VCaP (cell line): Measurements from ENCODE around the gene SLC34A3.
A peak's percentile ranks its signal among the peaks of the same experiment; 100 is the strongest.

Source experiments
- H3K27ac ChIP-seq: fragments of 450-650 bp; 2 replicates; pipeline ENCODE4 v1.5.1; 2017
- TF ChIP-seq, protein P1 (sequence below): fragments of 450-650 bp; conservative IDR thresholded peaks from 2 replicates; pipeline ENCODE4 v1.5.1; 2017; ENCODE audit warnings: mild to moderate bottlenecking, moderate library complexity

The SLC34A3 gene

DNA sequence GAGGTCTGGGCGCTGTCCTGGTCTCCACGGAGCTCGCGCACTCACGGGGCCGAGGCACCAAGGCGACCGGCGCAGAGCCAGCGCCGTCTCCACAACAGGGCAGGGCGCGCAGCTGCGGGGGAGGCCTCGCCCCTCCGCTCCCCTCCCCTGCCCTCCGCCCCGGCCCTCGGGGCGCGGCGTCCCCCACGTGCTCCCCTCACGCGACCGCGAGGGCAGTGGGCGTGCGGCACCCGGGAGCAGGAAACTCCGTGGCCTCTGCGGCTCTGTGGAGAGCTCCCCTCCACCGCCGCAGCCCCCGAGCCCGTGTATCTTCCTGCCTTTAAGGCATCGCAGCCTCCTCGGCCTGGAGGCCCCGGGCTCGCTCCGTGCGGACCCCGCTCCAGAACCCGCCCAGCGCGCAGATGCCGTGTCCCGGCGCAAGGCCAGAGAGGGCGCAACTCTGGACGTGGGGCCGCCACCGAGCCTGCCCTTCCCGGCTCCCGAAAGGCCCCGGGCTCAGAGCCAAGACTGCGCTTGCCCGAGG lies 9.7 kb downstream of the SLC34A3 start:
- TF ChIP-seq, protein P1, sequence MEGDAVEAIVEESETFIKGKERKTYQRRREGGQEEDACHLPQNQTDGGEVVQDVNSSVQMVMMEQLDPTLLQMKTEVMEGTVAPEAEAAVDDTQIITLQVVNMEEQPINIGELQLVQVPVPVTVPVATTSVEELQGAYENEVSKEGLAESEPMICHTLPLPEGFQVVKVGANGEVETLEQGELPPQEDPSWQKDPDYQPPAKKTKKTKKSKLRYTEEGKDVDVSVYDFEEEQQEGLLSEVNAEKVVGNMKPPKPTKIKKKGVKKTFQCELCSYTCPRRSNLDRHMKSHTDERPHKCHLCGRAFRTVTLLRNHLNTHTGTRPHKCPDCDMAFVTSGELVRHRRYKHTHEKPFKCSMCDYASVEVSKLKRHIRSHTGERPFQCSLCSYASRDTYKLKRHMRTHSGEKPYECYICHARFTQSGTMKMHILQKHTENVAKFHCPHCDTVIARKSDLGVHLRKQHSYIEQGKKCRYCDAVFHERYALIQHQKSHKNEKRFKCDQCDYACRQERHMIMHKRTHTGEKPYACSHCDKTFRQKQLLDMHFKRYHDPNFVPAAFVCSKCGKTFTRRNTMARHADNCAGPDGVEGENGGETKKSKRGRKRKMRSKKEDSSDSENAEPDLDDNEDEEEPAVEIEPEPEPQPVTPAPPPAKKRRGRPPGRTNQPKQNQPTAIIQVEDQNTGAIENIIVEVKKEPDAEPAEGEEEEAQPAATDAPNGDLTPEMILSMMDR = peak; percentile 30
- H3K27ac ChIP-seq = peak overlapping the region; percentile 100

DNA sequence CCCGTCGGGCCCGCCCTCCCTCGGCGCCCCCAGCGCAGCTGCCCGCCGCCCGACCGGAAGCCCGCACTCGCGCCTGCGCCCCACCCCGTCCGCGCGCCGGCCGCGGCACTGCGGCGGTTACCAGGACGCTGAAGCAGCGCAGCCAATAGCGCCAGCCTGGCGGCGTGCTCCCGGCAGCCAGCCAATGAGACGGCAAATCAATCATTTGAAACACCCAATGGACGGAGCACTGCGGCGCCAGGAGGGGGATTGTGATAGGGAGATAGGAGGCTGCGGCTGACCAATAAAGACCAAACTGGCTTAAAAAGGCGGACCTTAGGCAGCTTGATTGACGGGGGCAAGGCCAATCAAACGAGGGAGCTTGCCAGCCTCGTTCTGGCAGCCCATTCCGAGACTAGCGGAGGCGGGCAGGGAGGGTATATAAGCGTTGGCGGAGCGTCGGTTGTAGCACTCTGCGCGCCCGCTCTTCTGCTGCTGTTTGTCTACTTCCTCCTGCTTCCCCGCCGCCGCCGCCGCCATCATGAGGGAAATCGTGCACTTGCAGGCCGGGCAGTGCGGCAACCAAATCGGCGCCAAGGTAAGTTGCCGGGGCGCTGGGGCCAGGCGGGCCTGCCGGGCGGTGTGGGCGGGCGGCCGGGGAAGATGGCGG lies 10.3 kb downstream of the SLC34A3 start, which contains the start of gene TUBB4B:
Gene TUBB4B, plus strand, starts transcription at position 447 of the 649 bp plus-strand sequence. Its CDS starts 74 bp downstream, at position 521.
- TF ChIP-seq, protein P1 = no peak
- H3K27ac ChIP-seq = peak within 1 kb of the TSS; percentile 100

- peak overlapping the region; percentile 100 for H3K27ac ChIP-seq
- TF ChIP-seq, protein P1 = no peak
These were observed 11.0 kb downstream of the SLC34A3 start for GRCh38 chr9:137241490-137242268.

DNA sequence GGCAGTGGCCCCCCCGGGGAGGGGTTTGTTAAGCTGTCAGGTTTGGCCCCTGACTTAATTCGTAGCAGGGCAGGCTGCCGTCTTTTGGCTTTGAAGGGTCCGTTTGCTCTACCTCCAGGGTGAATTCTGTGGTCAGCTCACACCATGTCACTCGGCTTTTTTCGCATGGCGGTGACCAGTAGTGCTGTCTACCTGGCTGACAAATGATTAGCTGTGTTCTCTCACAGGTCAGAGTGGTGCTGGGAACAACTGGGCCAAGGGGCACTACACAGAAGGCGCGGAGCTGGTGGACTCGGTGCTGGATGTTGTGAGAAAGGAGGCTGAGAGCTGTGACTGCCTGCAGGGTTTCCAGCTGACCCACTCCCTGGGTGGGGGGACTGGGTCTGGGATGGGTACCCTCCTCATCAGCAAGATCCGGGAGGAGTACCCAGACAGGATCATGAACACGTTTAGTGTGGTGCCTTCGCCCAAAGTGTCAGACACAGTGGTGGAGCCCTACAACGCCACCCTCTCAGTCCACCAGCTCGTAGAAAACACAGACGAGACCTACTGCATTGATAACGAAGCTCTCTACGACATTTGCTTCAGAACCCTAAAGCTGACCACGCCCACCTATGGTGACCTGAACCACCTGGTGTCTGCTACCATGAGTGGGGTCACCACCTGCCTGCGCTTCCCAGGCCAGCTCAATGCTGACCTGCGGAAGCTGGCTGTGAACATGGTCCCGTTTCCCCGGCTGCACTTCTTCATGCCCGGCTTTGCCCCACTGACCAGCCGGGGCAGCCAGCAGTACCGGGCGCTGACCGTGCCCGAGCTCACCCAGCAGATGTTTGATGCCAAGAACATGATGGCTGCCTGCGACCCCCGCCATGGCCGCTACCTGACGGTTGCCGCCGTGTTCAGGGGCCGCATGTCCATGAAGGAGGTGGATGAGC lies 11.8 kb downstream of the SLC34A3 start:
- peak overlapping the region; percentile 100 for H3K27ac ChIP-seq
- TF ChIP-seq, protein P1 = no peak

- H3K27ac ChIP-seq = peak overlapping the region; percentile 100
These were observed 12.5 kb downstream of the SLC34A3 start for GRCh38 chr9:137243266-137243625.

DNA sequence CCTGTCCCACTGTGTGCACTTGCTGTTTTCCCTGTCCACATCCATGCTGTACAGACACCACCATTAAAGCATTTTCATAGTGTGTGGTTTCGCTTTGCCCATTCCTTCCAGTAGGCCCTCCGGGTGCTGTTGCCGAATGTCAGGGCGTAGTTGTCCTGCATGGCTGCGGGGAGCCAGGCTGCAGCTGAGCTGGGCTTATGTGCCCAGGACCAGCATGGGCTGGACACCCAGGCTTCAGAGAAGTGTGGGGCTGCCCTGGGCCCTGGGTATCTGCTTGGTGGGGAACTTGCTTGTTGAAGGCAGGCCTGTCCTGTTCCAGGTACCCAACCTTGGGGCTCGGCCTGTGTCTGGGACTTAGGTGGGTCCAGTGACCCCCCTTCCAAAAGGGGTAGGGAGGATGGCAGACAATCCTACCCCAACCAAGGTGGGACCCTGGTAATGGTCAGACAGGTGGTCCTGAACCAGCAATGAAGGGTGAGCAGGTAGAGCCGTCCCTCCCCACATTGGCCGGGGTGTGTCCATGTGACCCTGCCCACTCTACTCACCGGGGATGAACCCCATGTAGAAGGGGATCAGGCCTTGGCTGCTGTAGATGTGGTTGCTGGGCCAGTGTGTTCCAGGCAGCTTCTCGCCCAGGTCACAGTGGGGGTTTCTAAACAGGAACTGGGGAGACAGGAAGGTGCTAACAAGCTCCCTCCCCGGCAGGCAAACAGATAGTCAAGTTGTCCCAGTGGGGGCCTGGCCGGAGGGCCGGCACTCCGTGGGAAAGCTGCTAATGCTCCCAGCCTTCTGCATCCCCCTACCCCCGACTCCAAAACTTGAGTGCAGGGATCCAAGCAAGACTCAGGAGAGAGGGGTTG lies 13.2 kb downstream of the SLC34A3 start:
- TF ChIP-seq, protein P1 = no peak
- H3K27ac ChIP-seq = peak overlapping the region; percentile 100
